IPS-15b (cell line): ENCODE data around the gene TDRD10.

Source experiments
- H3K27me3 ChIP-seq: one replicate; pipeline ENCODE4 v1.6.1; 2013; ENCODE audit warnings: low read length; ENCODE audit not compliant: control insufficient read depth, insufficient read depth
- H3K36me3 ChIP-seq: one replicate; pipeline ENCODE4 v1.6.1; 2013; ENCODE audit warnings: low read length; ENCODE audit not compliant: control insufficient read depth, insufficient read depth
- H3K4me1 ChIP-seq: one replicate; pipeline ENCODE4 v1.6.1; 2013; ENCODE audit warnings: mild to moderate bottlenecking, low read length; ENCODE audit not compliant: control insufficient read depth, insufficient read depth
- H3K4me3 ChIP-seq: one replicate; pipeline ENCODE4 v1.5.1; 2013; ENCODE audit warnings: low read depth, low read length
- H3K9ac ChIP-seq: one replicate; pipeline ENCODE4 v1.6.1; 2013; ENCODE audit warnings: low read depth, mild to moderate bottlenecking, low read length
- H3K9me3 ChIP-seq: one replicate; pipeline ENCODE4 v1.6.1; 2013; ENCODE audit warnings: mild to moderate bottlenecking, low read length; ENCODE audit not compliant: control insufficient read depth, insufficient read depth

TDRD10 gene

GRCh38 chr1:154575951-154576566, 74.0 kb downstream of the TDRD10 start:
- Histone ChIP-seq H3K9me3 (no peaks in the 10 kb centered on the region), H3K4me3 (no peak overlapping the region), H3K27me3 (no peaks in the 10 kb centered on the region), H3K36me3 (peaks cover 30% of the 10 kb centered on the region), H3K9ac (no peak overlapping the region), H3K4me1 (peaks cover 4% of the 10 kb centered on the region)

DNA sequence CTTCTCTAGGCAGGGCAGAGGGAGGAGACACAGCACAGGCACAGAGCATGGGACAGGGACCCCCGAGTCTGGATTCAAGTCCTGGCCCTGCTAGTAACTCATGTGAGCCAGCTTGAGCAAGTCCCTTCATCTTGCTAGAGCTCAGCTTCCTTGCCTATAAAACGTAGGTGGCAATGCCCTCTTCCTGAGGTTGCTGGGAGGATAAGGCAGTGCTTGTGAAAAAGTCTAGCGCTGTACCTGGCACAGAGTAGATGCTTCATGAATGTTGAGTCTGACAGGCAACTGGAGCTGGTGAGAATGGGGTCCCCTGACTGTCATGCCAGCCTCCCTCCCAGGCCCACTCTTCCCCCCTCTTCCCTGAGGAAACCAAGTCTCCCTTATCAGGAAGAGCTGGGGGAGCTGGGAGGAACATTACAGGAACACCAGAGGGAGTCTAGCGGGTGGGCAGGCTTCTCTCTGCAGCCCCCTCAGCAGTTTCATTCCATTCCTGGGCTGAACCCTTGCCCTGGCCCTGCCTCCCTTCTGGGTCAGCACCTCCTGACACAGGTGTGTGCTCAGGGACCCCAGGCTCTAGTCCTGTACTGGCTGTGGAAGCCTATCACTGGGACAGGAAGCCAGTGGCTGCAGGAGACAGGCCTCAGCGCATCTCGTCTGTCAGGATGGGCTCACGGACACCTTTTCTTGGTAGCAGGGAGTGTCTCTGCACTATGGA, 75.5 kb downstream of the TDRD10 start:
- Histone ChIP-seq H3K36me3 (peaks cover 34% of the 10 kb centered on the region), H3K4me1 (peaks cover 4% of the 10 kb centered on the region), H3K9ac (no peak overlapping the region), H3K27me3 (no peaks in the 10 kb centered on the region), H3K9me3 (no peaks in the 10 kb centered on the region), H3K4me3 (no peak overlapping the region)

DNA sequence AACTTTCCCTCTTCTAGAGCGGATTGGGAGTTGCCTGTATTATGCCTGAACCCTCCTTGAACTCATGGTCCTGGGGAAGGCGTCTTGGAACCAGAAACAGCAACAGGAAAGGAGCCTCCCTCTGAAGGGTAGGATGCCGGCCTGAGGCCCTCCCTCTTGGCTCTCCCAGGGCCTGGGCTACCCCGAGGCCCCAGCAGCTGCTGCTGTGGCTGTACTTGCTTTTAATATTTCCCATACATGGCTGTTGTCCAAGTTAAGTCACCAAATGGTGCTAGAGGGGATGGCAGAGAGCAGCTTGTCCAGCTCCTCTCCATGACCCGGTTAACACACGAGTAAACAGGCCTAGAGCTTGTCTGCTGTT, 76.0 kb downstream of the TDRD10 start:
- Histone ChIP-seq H3K36me3 (peaks cover 38% of the 10 kb centered on the region), H3K4me3 (no peak overlapping the region), H3K4me1 (peaks cover 3% of the 10 kb centered on the region), H3K9me3 (no peaks in the 10 kb centered on the region), H3K9ac (no peak overlapping the region), H3K27me3 (no peaks in the 10 kb centered on the region)

DNA sequence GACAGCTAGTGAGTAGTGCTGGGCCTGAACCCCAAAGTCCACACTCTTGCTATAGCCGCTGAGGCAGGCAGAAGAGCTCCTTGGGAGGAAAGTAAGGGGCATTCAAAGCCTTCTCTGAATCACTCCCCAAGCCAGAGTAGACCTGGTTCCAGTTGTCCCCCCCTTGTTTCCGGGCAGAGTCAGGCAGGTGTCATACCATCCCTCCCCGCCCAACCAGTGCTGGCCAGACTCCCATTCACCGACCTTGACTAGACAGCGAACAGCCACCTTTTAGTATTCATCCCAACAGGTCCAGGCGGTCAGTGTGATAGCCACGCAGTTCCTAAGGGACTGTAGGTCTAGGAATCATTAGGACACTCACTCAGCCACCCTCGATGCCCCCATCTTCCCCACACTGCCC, 77.4 kb downstream of the TDRD10 start:
- Histone ChIP-seq H3K36me3 (peaks cover 52% of the 10 kb centered on the region), H3K9me3 (no peaks in the 10 kb centered on the region), H3K4me1 (no peaks in the 10 kb centered on the region), H3K4me3 (no peak overlapping the region), H3K9ac (no peak overlapping the region), H3K27me3 (no peaks in the 10 kb centered on the region)

- Histone ChIP-seq H3K36me3 (peaks cover 72% of the 10 kb centered on the region), H3K4me3 (no peak overlapping the region), H3K9me3 (no peaks in the 10 kb centered on the region), H3K9ac (no peak overlapping the region), H3K4me1 (no peaks in the 10 kb centered on the region), H3K27me3 (no peaks in the 10 kb centered on the region)
Measured at GRCh38 chr1:154581766-154582165, 79.7 kb downstream of the TDRD10 start.

DNA sequence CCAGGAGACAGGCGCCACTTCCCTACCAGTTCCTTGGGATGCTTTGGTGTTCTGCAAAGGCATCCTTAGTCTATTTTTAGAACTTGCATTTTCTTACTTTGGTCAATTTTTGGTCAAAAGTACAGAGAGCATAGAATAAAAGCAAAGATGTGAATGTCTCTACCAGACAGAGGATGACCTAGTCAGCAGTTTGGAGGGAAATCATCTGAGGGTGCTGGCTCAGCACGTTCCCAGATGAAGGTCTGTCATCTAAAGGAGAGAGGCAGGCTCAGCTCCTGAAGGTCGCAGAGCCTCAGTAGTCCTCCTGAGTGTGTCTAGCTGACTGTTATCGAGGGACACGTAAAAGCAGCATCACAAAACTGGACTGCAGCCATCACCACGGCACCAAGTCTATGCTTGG, 80.9 kb downstream of the TDRD10 start:
- H3K36me3 ChIP-seq = peaks cover 77% of the 10 kb centered on the region

DNA sequence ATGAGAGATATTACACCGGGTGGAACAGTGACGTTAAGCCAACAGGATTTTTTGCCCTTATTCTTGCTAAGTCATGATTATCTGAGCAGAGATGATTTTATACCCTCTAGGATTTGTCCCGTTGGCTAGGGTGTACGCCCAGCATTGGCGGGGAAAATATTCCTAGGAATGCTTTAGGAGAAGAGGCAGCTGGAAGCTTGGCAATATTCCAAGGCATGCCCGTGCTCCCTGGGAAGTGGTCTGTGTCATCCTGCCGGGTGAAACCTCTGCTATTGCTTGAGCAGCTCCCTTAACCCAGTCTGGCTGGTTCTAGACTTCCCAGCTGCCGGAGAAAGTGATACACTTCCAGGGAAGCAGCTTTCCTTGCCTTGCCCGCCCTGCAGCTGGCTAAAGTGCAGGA, 81.8 kb downstream of the TDRD10 start:
- Histone ChIP-seq H3K27me3 (no peaks in the 10 kb centered on the region), H3K9me3 (no peaks in the 10 kb centered on the region), H3K36me3 (peaks cover 77% of the 10 kb centered on the region), H3K4me3 (no peak overlapping the region), H3K4me1 (no peaks in the 10 kb centered on the region), H3K9ac (no peak overlapping the region)

More for the DNA sequence above, 80.9 kb downstream of the TDRD10 start:
- Histone ChIP-seq H3K4me3 (no peak overlapping the region), H3K4me1 (no peaks in the 10 kb centered on the region), H3K9ac (no peak overlapping the region), H3K9me3 (no peaks in the 10 kb centered on the region), H3K27me3 (no peaks in the 10 kb centered on the region)

DNA sequence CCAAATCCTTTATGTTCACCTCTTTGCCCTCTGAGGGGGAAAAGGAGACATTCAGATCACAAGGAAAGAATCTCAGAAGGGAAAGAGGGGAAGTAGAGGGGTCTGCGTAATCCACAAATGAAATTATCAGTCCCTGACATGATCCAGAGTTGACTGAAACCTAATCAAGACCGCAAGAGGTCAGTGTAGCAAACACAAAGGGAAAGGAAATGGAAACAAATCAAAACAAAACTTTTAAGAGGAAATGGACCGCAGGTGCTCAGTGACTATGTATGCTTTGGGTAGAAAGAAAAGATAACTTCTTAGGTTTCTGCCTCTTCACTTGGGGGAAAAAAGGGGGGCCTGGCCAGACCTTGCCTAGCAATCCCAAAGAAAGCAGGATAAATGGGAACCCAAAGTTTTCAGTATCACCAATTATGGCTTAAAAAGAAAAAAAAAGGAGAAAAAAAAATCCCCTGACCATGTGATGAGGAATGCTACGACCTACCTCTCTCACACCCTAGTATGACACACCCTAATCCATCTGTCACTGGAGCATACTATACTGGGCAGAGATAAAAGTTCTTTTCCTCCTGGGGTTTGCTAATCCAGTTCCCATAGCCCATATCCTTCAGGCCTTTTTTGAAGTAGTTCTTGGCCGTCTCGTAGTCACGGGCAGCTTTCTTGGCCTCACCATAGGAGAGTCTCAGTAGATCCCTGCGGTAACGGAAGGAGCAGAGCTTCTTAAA, 82.4 kb downstream of the TDRD10 start:
- Histone ChIP-seq H3K9ac (no peak overlapping the region), H3K9me3 (no peaks in the 10 kb centered on the region), H3K4me3 (no peak overlapping the region), H3K36me3 (peaks cover 83% of the 10 kb centered on the region), H3K27me3 (no peaks in the 10 kb centered on the region), H3K4me1 (no peaks in the 10 kb centered on the region)

DNA sequence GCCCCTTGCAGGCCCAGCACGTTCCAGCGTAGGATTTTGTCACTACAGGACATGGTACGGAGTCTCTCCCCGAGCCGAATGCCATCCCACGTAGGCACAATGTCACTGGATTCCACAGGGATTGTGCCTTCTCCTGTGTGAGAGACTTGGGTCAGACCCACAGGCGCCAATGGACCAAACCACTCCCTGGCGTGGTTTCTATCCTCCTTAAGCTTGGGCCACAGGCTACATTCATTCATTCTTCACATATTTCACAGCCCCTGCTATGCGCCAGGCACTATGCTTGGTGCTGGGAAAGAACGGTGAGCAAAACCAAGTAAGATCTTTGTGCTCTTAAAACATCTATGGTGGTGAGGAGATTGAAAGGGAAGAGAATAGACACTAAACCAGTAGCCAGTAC, 84.2 kb downstream of the TDRD10 start:
- no peaks in the 10 kb centered on the region for H3K9me3 ChIP-seq
- no peaks in the 10 kb centered on the region for H3K27me3 ChIP-seq
- H3K36me3 ChIP-seq = peaks cover 83% of the 10 kb centered on the region
- no peak overlapping the region for H3K9ac ChIP-seq
- H3K4me1 ChIP-seq = no peaks in the 10 kb centered on the region
- H3K4me3 ChIP-seq = no peak overlapping the region

DNA sequence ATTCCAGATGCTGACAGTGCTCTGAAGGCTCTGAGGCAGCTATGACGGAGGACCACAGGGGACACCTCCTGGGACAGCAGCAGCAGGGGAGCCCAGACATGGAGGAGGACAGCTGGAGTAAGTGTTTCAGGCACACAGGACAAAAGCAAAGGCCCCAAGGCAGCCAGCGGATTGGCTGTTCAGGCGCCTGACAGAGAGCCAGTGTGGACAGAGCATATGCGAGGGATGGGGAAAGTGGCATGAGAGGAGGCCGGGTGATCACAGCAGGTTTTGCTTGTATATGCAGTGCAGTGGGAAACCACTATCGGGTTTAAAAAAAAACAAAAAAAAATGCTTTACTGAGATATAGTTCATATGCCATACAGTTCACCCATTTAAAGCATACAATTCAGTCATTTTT, 84.6 kb downstream of the TDRD10 start:
- no peak overlapping the region for H3K4me3 ChIP-seq
- no peaks in the 10 kb centered on the region for H3K4me1 ChIP-seq
- H3K27me3 ChIP-seq = no peaks in the 10 kb centered on the region
- H3K9me3 ChIP-seq = no peaks in the 10 kb centered on the region
- H3K9ac ChIP-seq = no peak overlapping the region
- H3K36me3 ChIP-seq = peaks cover 83% of the 10 kb centered on the region

DNA sequence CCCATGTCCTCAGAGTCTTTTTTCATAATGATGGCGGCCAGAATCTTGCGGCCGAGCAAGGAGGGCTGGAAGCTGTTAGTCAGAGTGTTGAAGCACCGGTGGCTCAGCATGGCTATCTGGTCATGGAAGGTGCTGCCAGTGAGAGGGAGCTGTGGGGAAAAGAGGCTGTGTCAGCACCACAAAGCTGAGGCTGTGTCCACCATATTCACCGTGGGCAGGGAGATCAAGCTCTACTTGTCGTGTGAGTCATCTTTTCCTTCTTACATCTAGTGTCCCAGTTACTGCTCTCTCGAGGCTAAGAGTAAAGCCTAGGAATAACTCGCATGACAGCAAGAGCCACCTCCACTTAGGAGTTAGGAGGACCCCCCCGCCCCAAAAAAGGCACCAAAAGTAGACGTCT, 87.8 kb downstream of the TDRD10 start:
- Histone ChIP-seq H3K4me1 (no peaks in the 10 kb centered on the region), H3K27me3 (no peaks in the 10 kb centered on the region), H3K9me3 (no peaks in the 10 kb centered on the region), H3K36me3 (peaks cover 63% of the 10 kb centered on the region), H3K4me3 (no peak overlapping the region), H3K9ac (no peak overlapping the region)

GRCh38 chr1:154590756-154591155, 88.7 kb downstream of the TDRD10 start:
- H3K36me3 ChIP-seq = peaks cover 60% of the 10 kb centered on the region
- H3K27me3 ChIP-seq = no peaks in the 10 kb centered on the region
- no peaks in the 10 kb centered on the region for H3K9me3 ChIP-seq
- H3K4me3 ChIP-seq = no peak overlapping the region
- H3K9ac ChIP-seq = no peak overlapping the region
- no peaks in the 10 kb centered on the region for H3K4me1 ChIP-seq
